ENCODE data around the gene ZNF787.

GRCh38 chr19:56053596-56053995, 67.5 kb downstream of the ZNF787 start:
- no peak for TF ChIP-seq CTCF (conservative IDR thresholded peaks at IDR 0.05)
- TF ChIP-seq ZFX (IDR thresholded peaks at IDR 0.05) = no peak

Measured in C4-2B (cell line).